Nephron progenitor cell (in vitro differentiated cells): ENCODE data around the gene TOP2B.

Experiments used
- DNase-seq: peaks from one replicate; pipeline ENCODE4 v3.0.0; 2021
- H3K27ac Mint-ChIP-seq: 2 replicates; pipeline ENCODE4 v1.8.0; 2021; ENCODE audit warnings: mild to moderate bottlenecking, moderate library complexity, mixed read lengths
- H3K27me3 Mint-ChIP-seq: 2 replicates; pipeline ENCODE4 v1.8.0; 2021; ENCODE audit warnings: mild to moderate bottlenecking, low read depth, mixed read lengths; ENCODE audit not compliant: poor library complexity
- H3K36me3 Mint-ChIP-seq: 2 replicates; pipeline ENCODE4 v1.8.0; 2021; ENCODE audit warnings: low read depth, mixed read lengths
- H3K4me1 Mint-ChIP-seq: 2 replicates; pipeline ENCODE4 v1.8.0; 2021; ENCODE audit warnings: mixed read lengths
- H3K4me3 Mint-ChIP-seq: 2 replicates; pipeline ENCODE4 v1.8.0; 2021; ENCODE audit warnings: mild to moderate bottlenecking, moderate library complexity, mixed read lengths
- H3K9me3 Mint-ChIP-seq: 2 replicates; pipeline ENCODE4 v1.8.0; 2021; ENCODE audit warnings: mild to moderate bottlenecking, moderate library complexity, mixed read lengths
- CTCF ChIP-seq: fragments of 200-600 bp; sonication (generic); IDR thresholded peaks from 2 replicates; pipeline ENCODE4 v1.5.0; 2021; ENCODE audit warnings: antibody characterized with exemption

The TOP2B gene

GRCh38 chr3:25706213-25706612 is 41.5 kb upstream of the TOP2B start:
- H3K27ac Mint-ChIP-seq = no peak overlapping the region
- no peaks in the 10 kb centered on the region for H3K9me3 Mint-ChIP-seq
- no peak overlapping the region for H3K4me3 Mint-ChIP-seq
- no peak for DNase-seq
- TF ChIP-seq CTCF = no peak
- no peaks in the 10 kb centered on the region for H3K27me3 Mint-ChIP-seq
- H3K4me1 Mint-ChIP-seq = no peaks in the 10 kb centered on the region
- H3K36me3 Mint-ChIP-seq = no peaks in the 10 kb centered on the region

GRCh38 chr3:25697553-25697952 is 32.8 kb upstream of the TOP2B start:
- no peaks in the 10 kb centered on the region for H3K4me1 Mint-ChIP-seq
- no peak overlapping the region for H3K4me3 Mint-ChIP-seq
- no peaks in the 10 kb centered on the region for H3K9me3 Mint-ChIP-seq
- H3K27me3 Mint-ChIP-seq = peaks cover 8% of the 10 kb centered on the region
- no peak overlapping the region for H3K27ac Mint-ChIP-seq
- TF ChIP-seq CTCF = no peak
- no peaks in the 10 kb centered on the region for H3K36me3 Mint-ChIP-seq
- DNase-seq = no peak

GRCh38 chr3:25695731-25696420 is 31.2 kb upstream of the TOP2B start:
- Mint-ChIP-seq H3K36me3 (no peaks in the 10 kb centered on the region), H3K4me1 (no peaks in the 10 kb centered on the region), H3K27ac (no peak overlapping the region)

GRCh38 chr3:25693238-25693637 is 28.5 kb upstream of the TOP2B start:
- Mint-ChIP-seq H3K4me1 (no peaks in the 10 kb centered on the region), H3K9me3 (no peaks in the 10 kb centered on the region), H3K27me3 (peaks cover 20% of the 10 kb centered on the region), H3K4me3 (no peak overlapping the region), H3K36me3 (no peaks in the 10 kb centered on the region), H3K27ac (no peak overlapping the region)
- TF ChIP-seq CTCF = no peak
- no peak for DNase-seq

More at GRCh38 chr3:25695731-25696420, 31.2 kb upstream of the TOP2B start:
- peaks cover 14% of the 10 kb centered on the region for H3K27me3 Mint-ChIP-seq
- DNase-seq = no peak
- no peak overlapping the region for H3K4me3 Mint-ChIP-seq
- TF ChIP-seq CTCF = no peak
- no peaks in the 10 kb centered on the region for H3K9me3 Mint-ChIP-seq

GRCh38 chr3:25692341-25692740 is 27.6 kb upstream of the TOP2B start:
- no peaks in the 10 kb centered on the region for H3K9me3 Mint-ChIP-seq
- no peak for DNase-seq
- no peak overlapping the region for H3K4me3 Mint-ChIP-seq
- H3K27ac Mint-ChIP-seq = no peak overlapping the region
- H3K36me3 Mint-ChIP-seq = no peaks in the 10 kb centered on the region
- no peaks in the 10 kb centered on the region for H3K4me1 Mint-ChIP-seq
- H3K27me3 Mint-ChIP-seq = peaks cover 20% of the 10 kb centered on the region
- no peak for TF ChIP-seq CTCF

- H3K27me3 Mint-ChIP-seq = peaks cover 16% of the 10 kb centered on the region
- H3K36me3 Mint-ChIP-seq = no peaks in the 10 kb centered on the region
- no peak for TF ChIP-seq CTCF
- H3K27ac Mint-ChIP-seq = no peak overlapping the region
- DNase-seq = no peak
- no peak overlapping the region for H3K4me3 Mint-ChIP-seq
- no peaks in the 10 kb centered on the region for H3K4me1 Mint-ChIP-seq
- no peaks in the 10 kb centered on the region for H3K9me3 Mint-ChIP-seq
These were observed 26.2 kb upstream of the TOP2B start for GRCh38 chr3:25690768-25691533.
